ENCODE measurements around the gene PMS2. TPM values are rescaled to one million over a fixed set of nuclear protein-coding genes. Genes with fewer than 3 reads are reported as not detected.

The PMS2 gene
- total and polyA plus RNA-seq, 9 of the 15 experiments (the other 6 are each of a cell fraction or from before 2014, with no cell fraction given), result 4.9 to 27.6 (median 16.5) TPM

- TF ChIP-seq ZMIZ1 (IDR thresholded peaks at IDR 0.05; ENCODE audit: low read depth in 2 of 2, low read length in 2 of 2), result peak in 1 of 2 experiments; percentile 94; a peak in 2 of 4 replicates
- TF ChIP-seq SMARCE1 (IDR thresholded peaks at IDR 0.05), result peak; percentile 96
- peak; percentile 86; the same call in 1 of the 2 replicates for TF ChIP-seq ZNF395 (CRISPR knock-in tag; IDR thresholded peaks at IDR 0.05)
- TF ChIP-seq HEY1 (CRISPR knock-in tag; IDR thresholded peaks at IDR 0.05; ENCODE audit: borderline replicate concordance), result peak; percentile 64; the same call in 1 of the 2 replicates
- no peak; the same call in 1 of the 2 replicates for TF ChIP-seq POLR2H (tag; IDR thresholded peaks at IDR 0.05; ENCODE audit: low read depth)
- TF ChIP-seq, protein P1, sequence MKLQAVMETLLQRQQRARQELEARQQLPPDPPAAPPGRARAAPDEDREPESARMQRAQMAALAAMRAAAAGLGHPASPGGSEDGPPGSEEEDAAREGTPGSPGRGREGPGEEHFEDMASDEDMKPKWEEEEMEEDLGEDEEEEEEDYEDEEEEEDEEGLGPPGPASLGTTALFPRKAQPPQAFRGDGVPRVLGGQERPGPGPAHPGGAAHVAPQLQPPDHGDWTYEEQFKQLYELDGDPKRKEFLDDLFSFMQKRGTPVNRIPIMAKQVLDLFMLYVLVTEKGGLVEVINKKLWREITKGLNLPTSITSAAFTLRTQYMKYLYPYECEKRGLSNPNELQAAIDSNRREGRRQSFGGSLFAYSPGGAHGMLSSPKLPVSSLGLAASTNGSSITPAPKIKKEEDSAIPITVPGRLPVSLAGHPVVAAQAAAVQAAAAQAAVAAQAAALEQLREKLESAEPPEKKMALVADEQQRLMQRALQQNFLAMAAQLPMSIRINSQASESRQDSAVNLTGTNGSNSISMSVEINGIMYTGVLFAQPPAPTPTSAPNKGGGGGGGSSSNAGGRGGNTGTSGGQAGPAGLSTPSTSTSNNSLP (IDR thresholded peaks at IDR 0.05; ENCODE audit: borderline replicate concordance, low read depth, low read length), result peak; percentile 82; the same call in 1 of the 2 replicates
- peak; percentile 89 for TF ChIP-seq LEF1 (IDR thresholded peaks at IDR 0.05)
- peak; percentile 65; the same call in 1 of the 2 replicates for TF ChIP-seq CREM (IDR thresholded peaks at IDR 0.05; ENCODE audit: low read depth)
- TF ChIP-seq GTF2A2 (tag; IDR thresholded peaks at IDR 0.05), result no peak
- TF ChIP-seq SMARCA4 (IDR thresholded peaks at IDR 0.05), result peak; percentile 97
- TF ChIP-seq, protein P2, sequence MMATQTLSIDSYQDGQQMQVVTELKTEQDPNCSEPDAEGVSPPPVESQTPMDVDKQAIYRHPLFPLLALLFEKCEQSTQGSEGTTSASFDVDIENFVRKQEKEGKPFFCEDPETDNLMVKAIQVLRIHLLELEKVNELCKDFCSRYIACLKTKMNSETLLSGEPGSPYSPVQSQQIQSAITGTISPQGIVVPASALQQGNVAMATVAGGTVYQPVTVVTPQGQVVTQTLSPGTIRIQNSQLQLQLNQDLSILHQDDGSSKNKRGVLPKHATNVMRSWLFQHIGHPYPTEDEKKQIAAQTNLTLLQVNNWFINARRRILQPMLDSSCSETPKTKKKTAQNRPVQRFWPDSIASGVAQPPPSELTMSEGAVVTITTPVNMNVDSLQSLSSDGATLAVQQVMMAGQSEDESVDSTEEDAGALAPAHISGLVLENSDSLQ (IDR thresholded peaks at IDR 0.05), result 0 out of 2 replicates have a peak, but pooled peaks have one; percentile 24
- TF ChIP-seq MAFF (IDR thresholded peaks at IDR 0.05; ENCODE audit: low read length), result peak; percentile 60
- peak; percentile 74 to 78; a peak in 3 of 4 replicates for TF ChIP-seq ARNT (IDR thresholded peaks at IDR 0.05)
- TF ChIP-seq SOX6 (IDR thresholded peaks at IDR 0.05), result peak; percentile 82
- no peak for TF ChIP-seq CCAR2 (IDR thresholded peaks at IDR 0.05; ENCODE audit: low read depth, low read length)
- TF ChIP-seq GATAD2A (IDR thresholded peaks at IDR 0.05), result no peak
- TF ChIP-seq ZNF584 (CRISPR knock-in tag; IDR thresholded peaks at IDR 0.05; ENCODE audit: low read depth), result 0 out of 2 replicates have a peak, but pooled peaks have one; percentile 47
- TF ChIP-seq EP300 (IDR thresholded peaks at IDR 0.05; ENCODE audit: low read length), result peak; percentile 98
- TF ChIP-seq HDAC2 (IDR thresholded peaks at IDR 0.05), result no peak; the same call in 1 of the 2 replicates
- 0 out of 2 replicates have a peak, but pooled peaks have one; percentile 49 for TF ChIP-seq MXI1 (IDR thresholded peaks at IDR 0.05; ENCODE audit: low read depth, low read length)
- TF ChIP-seq PHB2 (IDR thresholded peaks at IDR 0.05; ENCODE audit: low read depth), result peak; percentile 61; the same call in 1 of the 2 replicates
These were observed 47.8 kb upstream of the PMS2 start (continued) for GRCh38 chr7:6056616-6057015.
